Neural crest cell (in vitro differentiated cells): ENCODE data around the gene COQ8B. TPM values are rescaled to one million over a fixed set of nuclear protein-coding genes. Genes with fewer than 3 reads are reported as not detected.
"Not testable (repeated sequence)": the region's sequence is repeated elsewhere in the genome, so short reads cannot be mapped to it uniquely, and the experiment has no call there.

Experiments used
- DNase-seq: peaks from one replicate; pipeline ENCODE4 v3.0.0; 2021; ENCODE audit warnings: low read depth, mixed read lengths, low spot score
- H3K27ac Mint-ChIP-seq: one replicate; pipeline ENCODE4 v1.8.0; 2021; ENCODE audit warnings: mild to moderate bottlenecking, mixed read lengths; ENCODE audit not compliant: unreplicated experiment
- H3K27me3 Mint-ChIP-seq: 2 replicates; pipeline ENCODE4 v1.8.0; 2021; ENCODE audit warnings: low read depth, mild to moderate bottlenecking, mixed read lengths
- H3K36me3 Mint-ChIP-seq: 2 replicates; pipeline ENCODE4 v1.8.0; 2021; ENCODE audit warnings: low read depth, mild to moderate bottlenecking, mixed read lengths
- H3K4me1 Mint-ChIP-seq: 2 replicates; pipeline ENCODE4 v1.8.0; 2021; ENCODE audit warnings: mixed read lengths
- H3K4me3 Mint-ChIP-seq: one replicate; pipeline ENCODE4 v1.8.0; 2021; ENCODE audit warnings: mild to moderate bottlenecking, mixed read lengths
- H3K9me3 Mint-ChIP-seq: 2 replicates; pipeline ENCODE4 v1.8.0; 2021; ENCODE audit warnings: mixed read lengths
- CTCF ChIP-seq: fragments of 200-600 bp; sonication (generic); conservative IDR thresholded peaks from 2 replicates; pipeline ENCODE4 v1.5.0; 2021; ENCODE audit warnings: antibody characterized with exemption, mild to moderate bottlenecking
- long read RNA-seq: library from polyadenylated mRNA; unstranded; transcript quantifications from one replicate; pipeline ENCODE4 v2.0.0, GENCODE V29; 2020
- total RNA-seq: library from RNA; stranded (reverse); gene quantifications from 2 replicates; pipeline ENCODE4 v1.2.1, GENCODE V29; 2021

The COQ8B gene
- 41.1 and 45.1 TPM in 2 replicates for total RNA-seq
- long read RNA-seq, partial matches to known transcripts = 1 of 4 reads
- long read RNA-seq, other reads (novel, unspliced or antisense) = 3 of 4 reads

GRCh38 chr19:40716482-40717324 lies at the start of gene COQ8B, which contains the start of gene ITPKC:
COQ8B (minus strand) TSS chr19:40716886; CDS start chr19:40714632, 2,254 bp downstream.
ITPKC (plus strand) TSS chr19:40717112; CDS start chr19:40717136, 24 bp downstream.
- Mint-ChIP-seq H3K27me3 (no peaks in the 10 kb centered on the region), H3K27ac (peak within 1 kb of the TSS; percentile 97), H3K4me1 (peaks cover 62% of the 10 kb centered on the region), H3K9me3 (no peaks in the 10 kb centered on the region), H3K36me3 (peaks cover 2% of the 10 kb centered on the region), H3K4me3 (peak within 1 kb of the TSS; percentile 97)
- DNase-seq = peak; percentile 99
- peak; percentile 39 for TF ChIP-seq CTCF

GRCh38 chr19:40766385-40766784 lies 49.7 kb upstream of the COQ8B start:
- H3K27me3 Mint-ChIP-seq, H3K9me3 Mint-ChIP-seq, H3K4me3 Mint-ChIP-seq, H3K4me1 Mint-ChIP-seq, H3K27ac Mint-ChIP-seq, DNase-seq: not testable (repeated sequence)
- peaks cover 32% of the 10 kb centered on the region for H3K36me3 Mint-ChIP-seq

- H3K27me3 Mint-ChIP-seq = no peaks in the 10 kb centered on the region
- peak overlapping the region; percentile 25 for H3K27ac Mint-ChIP-seq
- peaks cover 25% of the 10 kb centered on the region for H3K36me3 Mint-ChIP-seq
- H3K4me1 Mint-ChIP-seq = no peaks in the 10 kb centered on the region
- no peak overlapping the region for H3K4me3 Mint-ChIP-seq
- H3K9me3 Mint-ChIP-seq = no peaks in the 10 kb centered on the region
- no peak for TF ChIP-seq CTCF
- no peak for DNase-seq
Measured at GRCh38 chr19:40763963-40764362, 47.3 kb upstream of the COQ8B start.

- TF ChIP-seq CTCF = no peak
- DNase-seq = no peak
- H3K4me1 Mint-ChIP-seq = no peaks in the 10 kb centered on the region
- peaks cover 23% of the 10 kb centered on the region for H3K36me3 Mint-ChIP-seq
- H3K27ac Mint-ChIP-seq = no peak overlapping the region
- H3K9me3 Mint-ChIP-seq = no peaks in the 10 kb centered on the region
- H3K4me3 Mint-ChIP-seq = no peak overlapping the region
- H3K27me3 Mint-ChIP-seq = no peaks in the 10 kb centered on the region
Measured at GRCh38 chr19:40763526-40763925, 46.8 kb upstream of the COQ8B start.

- Mint-ChIP-seq H3K4me1 (no peaks in the 10 kb centered on the region), H3K27ac (no peak overlapping the region), H3K27me3 (no peaks in the 10 kb centered on the region), H3K4me3 (no peak overlapping the region), H3K36me3 (peaks cover 25% of the 10 kb centered on the region), H3K9me3 (no peaks in the 10 kb centered on the region)
- no peak for TF ChIP-seq CTCF
- DNase-seq = no peak
Measured at GRCh38 chr19:40762754-40763470, 46.2 kb upstream of the COQ8B start.
